OCI-LY7 (cell line): ENCODE data around the gene PIP4K2A. TPM values are rescaled to one million over a fixed set of nuclear protein-coding genes. Genes with fewer than 3 reads are reported as not detected.

Experiments used
- BruUV-seq: library from RNA; stranded (reverse); fragments of 400-500 nt; replicated peaks from 2 replicates; lab custom pipeline; 2021; lab: Mats Ljungman, UMichigan
- CTCF ChIA-PET: fragments of 300-600 bp; sonication (Branson Sonifier 250); formaldehyde crosslinking; loops from one replicate; lab custom pipeline; 2022; ENCODE audit warnings: antibody characterized with exemption; ENCODE audit not compliant: unreplicated experiment; lab: Charles Lee
- POLR2A ChIA-PET: fragments of 300-600 bp; sonication (Branson Sonifier 250); formaldehyde crosslinking; loops from one replicate; lab custom pipeline; 2022; ENCODE audit warnings: antibody characterized with exemption; lab: Charles Lee
- DNase-seq: peaks from one replicate; pipeline ENCODE4 v3.0.0-alpha.2; 2015; ENCODE audit warnings: low spot score
- H2AFZ ChIP-seq: fragments of 200-600 bp; sonication (generic), shearing (Covaris generic); 2 replicates; pipeline ENCODE4 v1.6.1; 2014; ENCODE audit warnings: mild to moderate bottlenecking, antibody characterized with exemption, low read length, moderate library complexity
- H3K27ac ChIP-seq: fragments of 200-600 bp; sonication (generic); 2 replicates; pipeline ENCODE4 v1.5.1; 2014; ENCODE audit warnings: mixed run types, low read depth, mild to moderate bottlenecking, moderate library complexity, low read length, inconsistent platforms; ENCODE audit not compliant: poor library complexity, severe bottlenecking
- H3K36me3 ChIP-seq: fragments of 200-600 bp; sonication (generic); 2 replicates; pipeline ENCODE4 v1.6.1; 2014; ENCODE audit warnings: mild to moderate bottlenecking, antibody characterized with exemption, low read length, moderate library complexity, mixed read lengths; ENCODE audit not compliant: insufficient read depth
- H3K4me1 ChIP-seq: fragments of 200-600 bp; sonication (generic); 2 replicates; pipeline ENCODE4 v1.5.1; 2014; ENCODE audit warnings: mild to moderate bottlenecking, low read length; ENCODE audit not compliant: insufficient read depth, poor library complexity, severe bottlenecking
- H3K4me2 ChIP-seq: fragments of 200-600 bp; sonication (generic); 2 replicates; pipeline ENCODE4 v1.6.1; 2014; ENCODE audit warnings: mild to moderate bottlenecking, low read length
- H3K4me3 ChIP-seq: fragments of 200-600 bp; sonication (generic); 2 replicates; pipeline ENCODE4 v1.5.1; 2014; ENCODE audit warnings: mild to moderate bottlenecking, low read depth, low read length; ENCODE audit not compliant: poor library complexity, severe bottlenecking
- H3K79me2 ChIP-seq: fragments of 200-600 bp; sonication (generic); 2 replicates; pipeline ENCODE4 v1.6.1; 2016; ENCODE audit warnings: low read depth, mild to moderate bottlenecking, low read length, moderate library complexity, mixed read lengths; ENCODE audit not compliant: insufficient read depth
- H3K9me2 ChIP-seq: fragments of 200-600 bp; sonication (generic); 2 replicates; pipeline ENCODE4 v1.6.1; 2016; ENCODE audit warnings: mild to moderate bottlenecking, low read length, mixed read lengths; ENCODE audit not compliant: insufficient read depth
- H3K9me3 ChIP-seq: fragments of 200-600 bp; sonication (generic); 2 replicates; pipeline ENCODE4 v1.6.1; 2014; ENCODE audit warnings: mild to moderate bottlenecking, mixed run types, low read length, mixed read lengths
- H4K20me1 ChIP-seq: fragments of 200-600 bp; sonication (generic); 2 replicates; pipeline ENCODE4 v1.6.1; 2014; ENCODE audit warnings: mild to moderate bottlenecking, antibody characterized with exemption, low read length, moderate library complexity, mixed read lengths; ENCODE audit not compliant: insufficient read depth
- EZH2phosphoT487 ChIP-seq: fragments of 200-600 bp; sonication (generic); IDR thresholded peaks from 2 replicates; pipeline ENCODE4 v1.6.1; 2018; ENCODE audit warnings: low read depth, borderline replicate concordance, mild to moderate bottlenecking, mixed run types, antibody characterized with exemption, low read length, moderate library complexity, mixed read lengths
- intact Hi-C: fragments of 100-400 bp; cut with micrococcal nuclease; formaldehyde crosslinking; loops from one replicate; pipeline ENCODE4 v1.10.0; 2022; ENCODE audit not compliant: unreplicated experiment
- total RNA-seq, 2 experiments: library from RNA; depleted of rRNA in 1 of 2; stranded (reverse); fragments of >200 nt in 1 of 2; shearing (Covaris generic) in 1 of 2; gene quantifications; 2 replicates each; pipeline ENCODE4 v1.2.3, GENCODE V29; 2014 to 2022
- TF ChIP-seq, protein P1 (sequence below): fragments of 200-600 bp; sonication (generic); conservative IDR thresholded peaks from 2 replicates; pipeline ENCODE4 v1.5.1; 2014; ENCODE audit warnings: mild to moderate bottlenecking, antibody characterized with exemption, low read length, moderate library complexity, mixed read lengths

The PIP4K2A gene
- total RNA-seq, 2 experiments from 2014 or later: 32.5 to 42.6 TPM

DNA sequence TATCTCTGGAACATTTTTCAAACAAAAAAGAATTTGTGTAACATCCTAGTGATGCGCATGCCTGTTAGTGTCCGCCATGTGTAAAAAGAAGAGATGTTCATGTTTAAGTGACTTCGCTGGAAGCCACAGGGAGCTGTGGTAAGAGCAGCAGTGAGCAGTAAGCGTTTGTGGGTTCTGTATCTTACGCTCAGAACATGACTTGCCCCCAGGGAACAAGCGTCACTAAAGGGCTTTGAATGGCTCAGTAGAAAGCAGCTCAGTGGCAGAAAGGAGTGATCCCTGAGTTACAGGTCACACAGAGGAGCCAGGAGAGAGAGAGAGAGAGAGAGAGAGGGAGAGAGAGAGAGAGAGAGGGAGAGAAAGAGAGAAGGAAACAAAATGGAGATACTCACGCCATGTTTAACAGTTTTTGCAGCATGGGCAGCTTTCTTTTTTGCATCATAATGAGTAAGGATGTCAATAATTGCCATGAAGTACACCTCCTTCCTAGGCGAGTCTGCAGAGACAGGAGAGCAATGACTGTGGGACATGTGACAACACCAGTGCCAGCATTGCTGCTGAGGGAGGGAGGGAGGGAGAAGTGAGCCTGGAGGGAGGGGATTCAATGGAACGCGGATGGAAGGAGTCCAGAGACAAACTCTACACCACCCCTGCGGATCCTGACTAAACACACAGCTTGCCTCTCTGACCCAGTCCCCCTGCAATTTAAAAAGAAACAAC lies 174.6 kb downstream of the PIP4K2A start:
- no peak overlapping the region for H3K4me3 ChIP-seq
- POLR2A ChIA-PET: interaction anchor here (0.7 kb wide), 1 partner anchor 72 kb away, joined by 3 read pairs; no protein-coding TSS in a partner anchor
- H3K79me2 ChIP-seq: no peaks in the 10 kb centered on the region
- BruUV-seq: no TSS peak
- H4K20me1 ChIP-seq: no peaks in the 10 kb centered on the region
- H3K4me1 ChIP-seq: no peaks in the 10 kb centered on the region
- intact Hi-C loops: no loop called here
- no peaks in the 10 kb centered on the region for H3K9me2 ChIP-seq
- H3K27ac ChIP-seq: no peak overlapping the region
- CTCF ChIA-PET: no interaction called here
- peaks cover 6% of the 10 kb centered on the region; the same call in 1 of the 2 replicates for H3K36me3 ChIP-seq
- no peaks in the 10 kb centered on the region for H3K9me3 ChIP-seq
- no peak for DNase-seq
- H3K4me2 ChIP-seq: no peak overlapping the region
- no peak overlapping the region for H2AFZ ChIP-seq
- TF ChIP-seq, protein P1, sequence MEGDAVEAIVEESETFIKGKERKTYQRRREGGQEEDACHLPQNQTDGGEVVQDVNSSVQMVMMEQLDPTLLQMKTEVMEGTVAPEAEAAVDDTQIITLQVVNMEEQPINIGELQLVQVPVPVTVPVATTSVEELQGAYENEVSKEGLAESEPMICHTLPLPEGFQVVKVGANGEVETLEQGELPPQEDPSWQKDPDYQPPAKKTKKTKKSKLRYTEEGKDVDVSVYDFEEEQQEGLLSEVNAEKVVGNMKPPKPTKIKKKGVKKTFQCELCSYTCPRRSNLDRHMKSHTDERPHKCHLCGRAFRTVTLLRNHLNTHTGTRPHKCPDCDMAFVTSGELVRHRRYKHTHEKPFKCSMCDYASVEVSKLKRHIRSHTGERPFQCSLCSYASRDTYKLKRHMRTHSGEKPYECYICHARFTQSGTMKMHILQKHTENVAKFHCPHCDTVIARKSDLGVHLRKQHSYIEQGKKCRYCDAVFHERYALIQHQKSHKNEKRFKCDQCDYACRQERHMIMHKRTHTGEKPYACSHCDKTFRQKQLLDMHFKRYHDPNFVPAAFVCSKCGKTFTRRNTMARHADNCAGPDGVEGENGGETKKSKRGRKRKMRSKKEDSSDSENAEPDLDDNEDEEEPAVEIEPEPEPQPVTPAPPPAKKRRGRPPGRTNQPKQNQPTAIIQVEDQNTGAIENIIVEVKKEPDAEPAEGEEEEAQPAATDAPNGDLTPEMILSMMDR: no peak
- no peak for TF ChIP-seq EZH2phosphoT487

DNA sequence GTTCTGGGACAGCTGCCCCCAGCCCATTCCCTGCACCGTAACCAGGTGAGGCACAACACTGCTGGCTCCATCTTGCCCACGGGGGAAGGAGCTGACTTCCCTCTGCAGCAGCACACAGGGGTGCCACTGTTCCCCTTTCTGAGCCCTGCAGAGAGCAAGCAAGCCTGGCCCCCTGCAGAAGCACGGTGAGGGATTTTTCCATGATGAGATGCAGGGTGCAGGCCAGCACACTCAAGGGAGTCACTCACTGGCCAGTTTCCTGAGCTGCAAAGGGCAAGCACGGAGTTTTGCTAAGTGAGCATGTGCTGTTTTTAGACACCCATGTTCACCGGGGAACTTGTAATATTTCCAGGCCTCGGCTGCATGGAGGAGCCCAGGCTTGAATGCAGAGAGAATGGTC lies 176.6 kb downstream of the PIP4K2A start:
- DNase-seq: no peak
- Histone ChIP-seq H4K20me1 (no peaks in the 10 kb centered on the region), H3K36me3 (peaks cover 6% of the 10 kb centered on the region; the same call in 1 of the 2 replicates), H2AFZ (no peak overlapping the region), H3K4me1 (no peaks in the 10 kb centered on the region), H3K27ac (no peak overlapping the region), H3K9me2 (no peaks in the 10 kb centered on the region), H3K9me3 (no peaks in the 10 kb centered on the region), H3K79me2 (no peaks in the 10 kb centered on the region), H3K4me2 (no peak overlapping the region), H3K4me3 (no peak overlapping the region)
- no TSS peak for BruUV-seq
- TF ChIP-seq, protein P1: no peak
- TF ChIP-seq EZH2phosphoT487: no peak
- ChIA-PET CTCF (no interaction called here), POLR2A (no interaction called here)
- intact Hi-C loops: no loop called here

DNA sequence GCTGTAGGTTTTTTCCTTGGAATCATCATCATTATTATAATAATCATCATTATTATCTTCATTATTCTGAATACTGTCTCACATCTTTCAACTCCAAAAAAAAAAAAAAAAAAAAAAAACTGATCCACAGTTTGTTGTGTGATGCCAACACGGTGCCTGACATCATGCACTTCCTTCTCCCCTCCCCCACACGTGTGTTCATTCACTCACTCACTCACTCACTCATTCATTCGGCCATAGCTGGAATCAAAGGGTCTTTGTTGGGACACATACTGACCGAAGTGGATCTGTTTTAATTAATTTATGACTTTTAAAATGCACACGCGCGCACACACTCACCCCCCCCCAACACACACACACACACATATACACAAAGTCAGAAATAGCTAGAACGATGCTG lies 177.8 kb downstream of the PIP4K2A start:
- no peaks in the 10 kb centered on the region for H3K4me1 ChIP-seq
- H3K36me3 ChIP-seq: peaks cover 4% of the 10 kb centered on the region; the same call in 1 of the 2 replicates
- H3K27ac ChIP-seq: no peak overlapping the region
- no TSS peak for BruUV-seq
- no peak for DNase-seq
- no peaks in the 10 kb centered on the region for H4K20me1 ChIP-seq
- H3K4me3 ChIP-seq: no peak overlapping the region
- ChIA-PET POLR2A (interaction anchor here (0.6 kb wide), 1 partner anchor 18 kb away, joined by 4 read pairs; no protein-coding TSS in a partner anchor), CTCF (no interaction called here)
- H2AFZ ChIP-seq: no peak overlapping the region
- H3K9me3 ChIP-seq: no peaks in the 10 kb centered on the region
- intact Hi-C loops: no loop called here
- TF ChIP-seq, protein P1: no peak
- TF ChIP-seq EZH2phosphoT487: no peak
- no peaks in the 10 kb centered on the region for H3K9me2 ChIP-seq
- no peaks in the 10 kb centered on the region for H3K79me2 ChIP-seq
- no peak overlapping the region for H3K4me2 ChIP-seq
